Upper lobe of left lung (tissue), 4 donors: ENCODE results near the gene PRICKLE2.

ENCODE experiments used
- CTCF ChIP-seq, 6 experiments: fragments of 450-650 bp in 4 of 6; fragments of 200-600 bp in 2 of 6; sonication (generic) in 2 of 6; IDR thresholded peaks; one replicate each; pipeline ENCODE4 v1.5.1; 2016 to 2019; ENCODE audit warnings: antibody characterized with exemption in 6 of 6
- EP300 ChIP-seq, 4 donors: sonication (generic); formaldehyde crosslinking; IDR thresholded peaks; one replicate each; pipeline ENCODE4 v1.5.1; 2017; ENCODE audit warnings: antibody characterized with exemption in 4 of 4, control low read depth in 2 of 4
- POLR2A ChIP-seq, 4 donors: fragments of 450-650 bp; IDR thresholded peaks; one replicate each; pipeline ENCODE4 v1.5.1; 2016 to 2017; ENCODE audit warnings: antibody characterized with exemption in 4 of 4, mild to moderate bottlenecking in 2 of 4
- POLR2AphosphoS5 ChIP-seq, 2 donors: sonication (generic); formaldehyde crosslinking; IDR thresholded peaks; one replicate each; pipeline ENCODE4 v1.5.1; 2017; ENCODE audit warnings: antibody characterized with exemption in 2 of 2

- no peak for TF ChIP-seq CTCF (IDR thresholded peaks at IDR 0.05)
- no peak for TF ChIP-seq EP300 (IDR thresholded peaks at IDR 0.05)
- TF ChIP-seq POLR2A (IDR thresholded peaks at IDR 0.05): no peak
- TF ChIP-seq POLR2AphosphoS5 (IDR thresholded peaks at IDR 0.05): no peak
These were observed 182.3 kb downstream of the PRICKLE2 start for GRCh38 chr3:64042952-64043351.
